ENCODE results near the gene LRRC42.

LRRC42 gene

DNA sequence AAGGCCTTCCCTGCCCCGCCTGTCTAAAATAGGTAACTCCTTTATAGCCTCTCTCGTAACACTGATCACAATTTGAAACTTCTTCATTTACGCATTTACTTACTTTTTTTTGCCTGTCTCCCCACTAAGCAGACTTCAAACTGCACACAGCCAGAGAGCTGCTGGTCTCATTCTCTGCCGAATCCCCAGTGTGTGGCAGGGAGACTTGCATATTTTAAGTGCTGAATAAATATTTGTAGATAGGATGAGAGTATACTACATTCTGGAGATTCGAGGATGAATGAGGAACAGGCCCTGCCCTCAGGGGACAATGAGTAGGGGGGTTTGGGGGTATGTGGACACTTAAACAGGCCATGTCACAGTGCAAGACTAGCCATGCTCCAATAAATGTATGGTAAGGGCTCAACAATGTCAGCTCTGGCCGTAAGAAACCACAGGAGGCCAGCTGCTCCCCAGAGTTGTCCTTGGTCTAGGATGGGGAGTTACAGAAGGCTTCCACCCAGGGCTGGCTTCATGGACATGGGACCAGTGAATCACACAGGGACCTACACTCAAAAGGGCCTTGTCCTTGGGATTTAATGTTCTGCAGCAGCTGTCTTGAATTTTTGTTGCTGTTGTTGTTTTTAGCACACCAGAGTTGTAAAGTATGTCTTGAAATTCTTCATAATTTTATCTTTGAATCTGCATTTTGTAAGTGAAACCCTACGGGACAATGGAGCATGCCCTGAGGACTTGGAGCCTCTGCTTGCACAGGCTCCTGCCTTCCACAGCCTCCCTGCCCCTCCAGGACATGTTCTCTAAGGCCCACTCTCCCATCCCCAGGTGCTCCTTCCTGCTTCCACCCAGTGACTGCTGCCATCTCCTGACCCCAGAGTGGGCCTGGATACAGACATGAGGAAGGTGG is 43.7 kb upstream of the LRRC42 start:
- DNase-seq (ENCODE audit: extremely low spot score) = no peak
- TF ChIP-seq HDGF (IDR thresholded peaks at IDR 0.05; ENCODE audit: borderline replicate concordance) (no peak), ELF4 (IDR thresholded peaks at IDR 0.05) (no peak), ZNF384 (IDR thresholded peaks at IDR 0.05) (no peak), ARNT (IDR thresholded peaks at IDR 0.05) (no peak), CTBP1 (IDR thresholded peaks at IDR 0.05; ENCODE audit: borderline replicate concordance) (no peak), NFRKB (IDR thresholded peaks at IDR 0.05) (no peak), L3MBTL2 (conservative IDR thresholded peaks at IDR 0.05) (no peak), FOXA1 (IDR thresholded peaks at IDR 0.05) (no peak), LEF1 (IDR thresholded peaks at IDR 0.05; ENCODE audit: borderline replicate concordance) (no peak), FOXK2 (IDR thresholded peaks at IDR 0.05) (no peak), SP1 (IDR thresholded peaks at IDR 0.05) (no peak)
- TF ChIP-seq, protein P1, sequence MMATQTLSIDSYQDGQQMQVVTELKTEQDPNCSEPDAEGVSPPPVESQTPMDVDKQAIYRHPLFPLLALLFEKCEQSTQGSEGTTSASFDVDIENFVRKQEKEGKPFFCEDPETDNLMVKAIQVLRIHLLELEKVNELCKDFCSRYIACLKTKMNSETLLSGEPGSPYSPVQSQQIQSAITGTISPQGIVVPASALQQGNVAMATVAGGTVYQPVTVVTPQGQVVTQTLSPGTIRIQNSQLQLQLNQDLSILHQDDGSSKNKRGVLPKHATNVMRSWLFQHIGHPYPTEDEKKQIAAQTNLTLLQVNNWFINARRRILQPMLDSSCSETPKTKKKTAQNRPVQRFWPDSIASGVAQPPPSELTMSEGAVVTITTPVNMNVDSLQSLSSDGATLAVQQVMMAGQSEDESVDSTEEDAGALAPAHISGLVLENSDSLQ (IDR thresholded peaks at IDR 0.05) = no peak
- POLR2A ChIA-PET = no interaction called here
- CTCF ChIA-PET = no interaction called here

DNA sequence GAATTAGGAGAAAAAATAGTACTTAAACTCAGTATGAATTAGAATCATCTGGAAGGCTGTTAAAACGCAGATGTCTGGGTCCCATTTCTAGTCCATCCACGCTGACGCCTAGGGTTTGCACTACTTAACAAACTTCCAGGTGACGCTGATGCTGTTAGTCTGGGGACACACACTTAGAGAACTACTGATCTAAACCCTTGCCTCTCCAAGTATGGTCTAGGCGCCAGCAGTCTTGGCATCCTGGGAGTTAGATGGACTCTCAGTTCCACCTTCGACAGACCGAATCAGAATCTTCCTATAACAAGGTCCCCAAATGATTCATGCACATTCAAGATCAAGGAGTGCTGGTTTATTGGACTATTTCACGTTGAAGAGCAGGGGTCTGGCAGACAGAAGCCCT is 40.6 kb upstream of the LRRC42 start:
- POLR2A ChIA-PET = no interaction called here
- no peak for DNase-seq (ENCODE audit: extremely low spot score)
- TF ChIP-seq ARNT (IDR thresholded peaks at IDR 0.05) = no peak
- TF ChIP-seq TARDBP (IDR thresholded peaks at IDR 0.05) = no peak
- TF ChIP-seq FOXM1 (IDR thresholded peaks at IDR 0.05; ENCODE audit: borderline replicate concordance) = no peak
- no peak for TF ChIP-seq HDGF (IDR thresholded peaks at IDR 0.05; ENCODE audit: borderline replicate concordance)
- TF ChIP-seq LEF1 (IDR thresholded peaks at IDR 0.05; ENCODE audit: borderline replicate concordance) = no peak
- TF ChIP-seq L3MBTL2 (conservative IDR thresholded peaks at IDR 0.05) = no peak
- TF ChIP-seq ELF4 (IDR thresholded peaks at IDR 0.05) = no peak
- no peak for TF ChIP-seq ZNF384 (IDR thresholded peaks at IDR 0.05)
- no peak for TF ChIP-seq SP1 (IDR thresholded peaks at IDR 0.05)
- TF ChIP-seq BHLHE40 (IDR thresholded peaks at IDR 0.05; ENCODE audit: borderline replicate concordance) = no peak
- no peak for TF ChIP-seq NFRKB (IDR thresholded peaks at IDR 0.05)
- TF ChIP-seq FOXA1 (IDR thresholded peaks at IDR 0.05) = no peak
- no peak for TF ChIP-seq SUZ12 (IDR thresholded peaks at IDR 0.05)
- TF ChIP-seq, protein P1 (IDR thresholded peaks at IDR 0.05) = no peak
- CTCF ChIA-PET = no interaction called here

DNA sequence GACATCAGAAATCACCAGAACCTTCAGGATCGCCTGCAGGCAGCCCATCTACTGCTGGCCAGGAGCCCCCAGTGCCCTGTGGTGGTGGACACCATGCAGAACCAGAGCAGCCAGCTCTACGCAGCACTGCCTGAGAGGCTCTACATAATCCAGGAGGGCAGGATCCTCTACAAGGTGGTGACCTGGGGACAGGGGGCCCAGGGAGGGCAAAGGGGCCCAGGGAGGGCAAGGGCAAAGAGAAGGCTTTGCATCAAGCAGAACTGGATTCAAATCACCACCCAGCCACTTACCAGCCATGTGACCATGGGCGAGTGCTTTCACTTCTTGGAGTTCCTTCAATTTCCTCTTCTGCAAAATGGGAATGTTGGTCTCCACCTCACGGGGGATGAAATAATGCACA is 40.0 kb upstream of the LRRC42 start:
- no peak for DNase-seq (ENCODE audit: extremely low spot score)
- TF ChIP-seq FOXA1 (IDR thresholded peaks at IDR 0.05) = no peak
- TF ChIP-seq, protein P1 (IDR thresholded peaks at IDR 0.05) = no peak
- no peak for TF ChIP-seq HDGF (IDR thresholded peaks at IDR 0.05; ENCODE audit: borderline replicate concordance)
- no peak for TF ChIP-seq NFRKB (IDR thresholded peaks at IDR 0.05)
- no peak for TF ChIP-seq ZNF384 (IDR thresholded peaks at IDR 0.05)
- no peak for TF ChIP-seq FOXM1 (IDR thresholded peaks at IDR 0.05; ENCODE audit: borderline replicate concordance)
- no peak for TF ChIP-seq BHLHE40 (IDR thresholded peaks at IDR 0.05; ENCODE audit: borderline replicate concordance)
- no peak for TF ChIP-seq TARDBP (IDR thresholded peaks at IDR 0.05)
- no peak for TF ChIP-seq L3MBTL2 (conservative IDR thresholded peaks at IDR 0.05)
- no peak for TF ChIP-seq CTBP1 (IDR thresholded peaks at IDR 0.05; ENCODE audit: borderline replicate concordance)
- TF ChIP-seq SP1 (IDR thresholded peaks at IDR 0.05) = no peak
- TF ChIP-seq FOXK2 (IDR thresholded peaks at IDR 0.05) = no peak
- TF ChIP-seq SUZ12 (IDR thresholded peaks at IDR 0.05) = no peak
- no peak for TF ChIP-seq LEF1 (IDR thresholded peaks at IDR 0.05; ENCODE audit: borderline replicate concordance)
- TF ChIP-seq ARNT (IDR thresholded peaks at IDR 0.05) = no peak
- TF ChIP-seq ELF4 (IDR thresholded peaks at IDR 0.05) = no peak
- POLR2A ChIA-PET = no interaction called here
- CTCF ChIA-PET = no interaction called here

DNA sequence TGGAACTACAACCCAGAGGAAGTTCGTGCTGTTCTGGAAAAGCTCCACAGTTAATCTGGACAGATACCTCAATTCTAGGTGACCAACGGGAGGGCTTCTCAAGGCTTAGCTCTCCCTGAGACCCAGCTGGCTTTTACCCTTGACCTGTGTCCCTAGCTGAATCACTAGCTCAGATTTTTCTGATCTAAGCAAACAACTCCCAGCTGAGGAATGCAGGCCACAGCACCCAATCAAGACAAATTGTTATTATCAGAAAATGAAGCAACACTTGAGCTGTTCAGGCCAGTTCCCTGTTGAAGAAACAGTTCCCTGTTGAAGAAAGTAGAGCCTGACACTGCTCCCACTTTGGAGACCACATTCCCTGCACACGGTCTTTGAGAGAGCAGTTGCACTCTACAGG is 36.2 kb upstream of the LRRC42 start:
- ChIA-PET POLR2A (no interaction called here), CTCF (no interaction called here)
- TF ChIP-seq ARNT (IDR thresholded peaks at IDR 0.05) (no peak), ELF4 (IDR thresholded peaks at IDR 0.05) (no peak), BHLHE40 (IDR thresholded peaks at IDR 0.05; ENCODE audit: borderline replicate concordance) (no peak), CTBP1 (IDR thresholded peaks at IDR 0.05; ENCODE audit: borderline replicate concordance) (no peak), HDGF (IDR thresholded peaks at IDR 0.05; ENCODE audit: borderline replicate concordance) (no peak), TARDBP (IDR thresholded peaks at IDR 0.05) (no peak)
- TF ChIP-seq, protein P1 (IDR thresholded peaks at IDR 0.05) = no peak
- no peak for DNase-seq (ENCODE audit: extremely low spot score)

DNA sequence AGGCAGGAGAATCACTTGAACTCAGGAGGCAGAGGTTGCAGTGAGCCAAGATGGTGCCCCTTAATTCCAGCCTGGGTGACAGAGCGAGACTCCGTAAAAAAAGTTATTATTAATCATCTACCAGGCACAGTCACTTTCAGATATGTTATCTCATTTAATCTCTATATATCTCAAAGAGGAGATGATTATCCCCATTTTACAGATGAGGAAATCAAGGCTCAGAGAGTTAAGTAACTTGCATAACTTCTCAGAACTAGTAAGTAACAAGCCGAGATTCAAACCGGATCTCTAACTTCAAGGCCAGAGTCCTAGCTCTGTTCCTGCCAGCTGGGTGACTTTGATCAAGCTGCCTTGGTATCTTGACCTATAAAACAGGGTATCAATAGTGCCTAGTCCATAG is 34.7 kb upstream of the LRRC42 start:
- POLR2A ChIA-PET = no interaction called here
- DNase-seq (ENCODE audit: extremely low spot score) = no peak
- CTCF ChIA-PET = no interaction called here
- TF ChIP-seq ARNT (IDR thresholded peaks at IDR 0.05) (no peak), FOXM1 (IDR thresholded peaks at IDR 0.05; ENCODE audit: borderline replicate concordance) (no peak), L3MBTL2 (conservative IDR thresholded peaks at IDR 0.05) (no peak), SUZ12 (IDR thresholded peaks at IDR 0.05) (no peak), ELF4 (IDR thresholded peaks at IDR 0.05) (no peak), FOXA1 (IDR thresholded peaks at IDR 0.05) (no peak), FOXK2 (IDR thresholded peaks at IDR 0.05) (no peak), SP1 (IDR thresholded peaks at IDR 0.05) (no peak), LEF1 (IDR thresholded peaks at IDR 0.05; ENCODE audit: borderline replicate concordance) (no peak), BHLHE40 (IDR thresholded peaks at IDR 0.05; ENCODE audit: borderline replicate concordance) (no peak), ZNF384 (IDR thresholded peaks at IDR 0.05) (no peak), HDGF (IDR thresholded peaks at IDR 0.05; ENCODE audit: borderline replicate concordance) (no peak), TARDBP (IDR thresholded peaks at IDR 0.05) (no peak)
- TF ChIP-seq, protein P1 (IDR thresholded peaks at IDR 0.05) = no peak
